Esophagus muscularis mucosa (tissue), 4 donors: Measurements from ENCODE around the gene SYNDIG1. TPM values are rescaled to one million over a fixed set of nuclear protein-coding genes. Genes with fewer than 3 reads are reported as not detected.
A peak's percentile ranks its signal among the peaks of the same experiment; 100 is the strongest.

Experiments used
- DNase-seq: peaks from one replicate; pipeline ENCODE4 v3.0.0-alpha.2; 2017; ENCODE audit errors: extremely low spot score
- H3K27ac ChIP-seq, 4 donors: fragments of 200-600 bp; sonication (generic); replicated peaks in 1 of 4; 1 replicate in 3 of 4; 2 replicates in 1 of 4; pipeline ENCODE4 v1.5.1; 2016 to 2019; ENCODE audit warnings: mild to moderate bottlenecking in 1 of 4
- H3K27me3 ChIP-seq, 4 donors: fragments of 200-600 bp; sonication (generic); one replicate each; pipeline versions ENCODE4 v1.5.1 to v1.6.0; 2016 to 2019
- H3K36me3 ChIP-seq, 4 donors: fragments of 200-600 bp; sonication (generic); one replicate each; pipeline ENCODE4 v1.5.1; 2016 to 2019
- H3K4me1 ChIP-seq, 4 donors: fragments of 200-600 bp; sonication (generic); one replicate each; pipeline ENCODE4 v1.5.1; 2016 to 2019
- H3K4me3 ChIP-seq, 4 donors: fragments of 200-600 bp; sonication (generic); 1 replicate in 2 of 4; 2 replicates in 2 of 4; pipeline ENCODE4 v1.5.1; 2016 to 2019; ENCODE audit warnings: mild to moderate bottlenecking in 4 of 4, moderate library complexity in 1 of 4
- H3K9me3 ChIP-seq, 4 donors: fragments of 200-600 bp; sonication (generic); 1 replicate in 3 of 4; 2 replicates in 1 of 4; pipeline ENCODE4 v1.5.1; 2016 to 2019
- EP300 ChIP-seq: sonication (generic); formaldehyde crosslinking; IDR thresholded peaks from one replicate; pipeline ENCODE4 v1.6.1; 2017; ENCODE audit warnings: antibody characterized with exemption
- POLR2A ChIP-seq: fragments of 450-650 bp; IDR thresholded peaks from one replicate; pipeline ENCODE4 v1.6.1; 2017; ENCODE audit warnings: antibody characterized with exemption, moderate library complexity, mild to moderate bottlenecking, low read depth
- POLR2AphosphoS5 ChIP-seq, 2 donors: sonication (generic); formaldehyde crosslinking; IDR thresholded peaks; one replicate each; pipeline ENCODE4 v1.6.1; 2017; ENCODE audit warnings: antibody characterized with exemption in 2 of 2
- WGBS: methylation state at CpG from one replicate; pipeline ENCODE4 v1.1.5; 2018; 5-methylcytosine and 5-hydroxymethylcytosine counted together
- intact Hi-C: fragments of 100-400 bp; cut with DNase I; formaldehyde crosslinking; loops from one replicate; pipeline ENCODE4 v1.15.1; 2023
- total RNA-seq, 4 donors: library from RNA; depleted of rRNA; stranded (reverse); fragments of >200 nt; gene quantifications; one replicate each; pipeline versions ENCODE4 v1.1.0 to v1.2.1, GENCODE V29; 2016
- TF ChIP-seq, protein P1 (sequence below), 3 experiments: fragments of 200-600 bp in 2 of 3; fragments of 450-650 bp in 1 of 3; sonication (generic) in 2 of 3; IDR thresholded peaks; one replicate each; pipeline ENCODE4 v1.5.1; 2017 to 2019; ENCODE audit warnings: antibody characterized with exemption in 3 of 3, mild to moderate bottlenecking in 2 of 3, moderate library complexity in 1 of 3

The SYNDIG1 gene
- total RNA-seq, 4 donors from 2014 or later, result not detected

DNA sequence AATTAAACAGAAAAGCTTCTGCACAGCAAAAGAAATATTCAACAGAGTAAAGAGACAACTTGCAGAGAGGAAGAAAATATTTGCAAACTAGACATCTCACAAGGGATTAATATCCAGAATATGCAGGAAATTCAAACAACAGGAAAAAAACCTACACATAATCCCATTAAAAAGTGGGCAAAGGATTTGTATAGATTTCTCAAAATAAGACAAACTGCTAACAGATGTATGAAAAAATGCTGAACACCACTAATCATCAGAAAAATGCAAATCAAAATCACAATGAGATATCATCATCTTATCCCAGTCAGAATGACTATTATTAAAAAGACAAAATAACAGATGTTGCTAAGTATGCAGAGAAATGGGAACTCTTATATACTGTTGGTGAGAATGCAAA lies 129.6 kb downstream of the SYNDIG1 start:
- Histone ChIP-seq H3K27me3 (peaks cover 0 to 9% (median 0%) of the 10 kb centered on the region in 4 donors), H3K27ac (no peak overlapping the region), H3K4me3 (no peak overlapping the region), H3K36me3 (no peaks in the 10 kb centered on the region), H3K4me1 (no peaks in the 10 kb centered on the region), H3K9me3 (peaks cover 0 to 15% (median 8%) of the 10 kb centered on the region in 4 donors)
- intact Hi-C loops, result no loop called here
- no peak for DNase-seq
- no peak for TF ChIP-seq POLR2A
- TF ChIP-seq, protein P1, sequence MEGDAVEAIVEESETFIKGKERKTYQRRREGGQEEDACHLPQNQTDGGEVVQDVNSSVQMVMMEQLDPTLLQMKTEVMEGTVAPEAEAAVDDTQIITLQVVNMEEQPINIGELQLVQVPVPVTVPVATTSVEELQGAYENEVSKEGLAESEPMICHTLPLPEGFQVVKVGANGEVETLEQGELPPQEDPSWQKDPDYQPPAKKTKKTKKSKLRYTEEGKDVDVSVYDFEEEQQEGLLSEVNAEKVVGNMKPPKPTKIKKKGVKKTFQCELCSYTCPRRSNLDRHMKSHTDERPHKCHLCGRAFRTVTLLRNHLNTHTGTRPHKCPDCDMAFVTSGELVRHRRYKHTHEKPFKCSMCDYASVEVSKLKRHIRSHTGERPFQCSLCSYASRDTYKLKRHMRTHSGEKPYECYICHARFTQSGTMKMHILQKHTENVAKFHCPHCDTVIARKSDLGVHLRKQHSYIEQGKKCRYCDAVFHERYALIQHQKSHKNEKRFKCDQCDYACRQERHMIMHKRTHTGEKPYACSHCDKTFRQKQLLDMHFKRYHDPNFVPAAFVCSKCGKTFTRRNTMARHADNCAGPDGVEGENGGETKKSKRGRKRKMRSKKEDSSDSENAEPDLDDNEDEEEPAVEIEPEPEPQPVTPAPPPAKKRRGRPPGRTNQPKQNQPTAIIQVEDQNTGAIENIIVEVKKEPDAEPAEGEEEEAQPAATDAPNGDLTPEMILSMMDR (IDR thresholded peaks at IDR 0.05), result no peak
- TF ChIP-seq EP300, result no peak
- no peak for TF ChIP-seq POLR2AphosphoS5 (IDR thresholded peaks at IDR 0.05)

DNA sequence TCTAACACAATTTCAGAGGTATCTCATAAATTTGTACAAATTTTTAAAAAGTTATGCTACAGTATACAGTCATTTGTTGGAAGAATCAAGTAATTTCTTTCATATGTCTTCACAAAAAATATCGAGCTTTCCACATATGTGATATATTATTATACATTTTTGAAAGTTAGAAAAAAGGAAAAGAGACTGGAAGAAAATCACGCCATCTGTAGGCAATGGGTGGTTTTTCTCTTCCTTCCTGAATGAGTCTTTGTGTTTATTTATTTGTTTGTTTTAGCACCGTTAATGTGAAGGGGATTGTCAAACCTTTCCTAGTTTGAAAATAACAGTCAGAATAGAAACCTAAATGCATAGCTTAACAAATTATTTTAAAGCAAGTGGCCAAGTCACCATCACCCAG lies 130.6 kb downstream of the SYNDIG1 start:
- intact Hi-C loops, result no loop called here
- peaks cover 0 to 9% (median 0%) of the 10 kb centered on the region in 4 donors for H3K27me3 ChIP-seq
- no peak overlapping the region for H3K4me3 ChIP-seq
- TF ChIP-seq POLR2AphosphoS5 (IDR thresholded peaks at IDR 0.05), result no peak
- TF ChIP-seq POLR2A, result no peak
- TF ChIP-seq EP300, result no peak
- TF ChIP-seq, protein P1 (IDR thresholded peaks at IDR 0.05), result no peak
- peaks cover 0 to 15% (median 8%) of the 10 kb centered on the region in 4 donors for H3K9me3 ChIP-seq
- H3K27ac ChIP-seq, result no peak overlapping the region
- no peak for DNase-seq
- H3K36me3 ChIP-seq, result no peaks in the 10 kb centered on the region
- WGBS, result 72% methylated on average over 3 of the region's 3 CpGs
- H3K4me1 ChIP-seq, result no peaks in the 10 kb centered on the region

DNA sequence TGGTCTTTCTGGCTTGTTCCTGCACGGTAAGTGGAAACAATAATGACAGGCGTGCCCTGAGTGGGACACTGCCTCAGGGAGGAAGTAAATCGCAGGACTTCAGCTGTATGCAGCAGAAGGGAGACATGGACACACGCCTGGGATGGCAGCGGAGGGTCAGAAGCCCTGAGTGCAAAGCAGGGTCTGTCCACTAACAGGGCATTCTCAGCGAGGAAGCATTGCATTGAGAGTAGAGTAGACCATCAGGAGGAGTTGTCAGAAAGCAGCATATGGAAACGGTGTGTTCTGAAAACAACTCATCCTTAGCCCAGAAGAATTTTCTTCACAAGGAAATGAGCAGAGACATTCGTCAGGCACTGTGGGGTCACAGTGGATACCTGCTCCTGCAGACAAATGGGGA lies 134.0 kb downstream of the SYNDIG1 start:
- Histone ChIP-seq H3K27me3 (no peaks in the 10 kb centered on the region), H3K4me3 (no peak overlapping the region), H3K36me3 (no peaks in the 10 kb centered on the region), H3K4me1 (no peaks in the 10 kb centered on the region), H3K27ac (no peak overlapping the region), H3K9me3 (peaks cover 0 to 15% (median 8%) of the 10 kb centered on the region in 4 donors)
- WGBS, result 80% methylated on average over 8 of the region's 8 CpGs
- DNase-seq, result no peak
- intact Hi-C loops, result no loop called here
- TF ChIP-seq POLR2A, result no peak
- TF ChIP-seq, protein P1 (IDR thresholded peaks at IDR 0.05), result no peak
- TF ChIP-seq EP300, result no peak
- no peak for TF ChIP-seq POLR2AphosphoS5 (IDR thresholded peaks at IDR 0.05)

DNA sequence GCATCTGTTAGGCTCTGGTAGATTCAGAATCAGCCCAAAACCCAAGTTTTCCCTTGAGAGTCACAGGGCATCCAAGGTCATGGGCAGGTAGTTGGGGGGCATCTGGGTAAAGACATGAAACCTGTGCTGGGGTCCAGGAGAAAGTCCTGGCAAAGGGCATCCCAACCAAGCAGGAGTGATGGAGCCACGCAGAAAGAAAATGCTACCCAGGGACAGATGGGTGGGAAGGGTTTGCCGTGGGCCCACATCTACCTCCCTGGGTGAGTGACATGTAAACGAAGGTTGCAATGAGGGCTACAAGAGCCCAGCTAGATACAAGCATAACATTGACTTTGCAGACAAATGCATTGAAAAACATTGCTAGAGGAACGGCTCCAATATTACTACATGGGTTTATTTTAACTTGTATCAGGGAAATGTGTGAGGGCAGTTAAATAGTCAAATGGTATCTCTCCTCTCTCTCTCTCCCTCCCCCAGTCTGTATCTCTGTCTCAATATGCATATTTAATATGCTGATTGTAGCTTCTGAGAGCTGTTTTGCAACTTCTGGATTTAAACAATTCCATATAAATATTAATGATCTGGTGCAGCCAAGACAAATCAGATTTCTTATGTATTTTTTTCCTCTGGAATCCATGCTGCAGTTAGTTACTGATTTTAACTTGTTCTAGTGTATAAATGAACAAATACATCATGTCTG lies 135.7 kb downstream of the SYNDIG1 start:
- Histone ChIP-seq H3K9me3 (peaks cover 0 to 15% (median 6%) of the 10 kb centered on the region in 4 donors), H3K4me1 (no peaks in the 10 kb centered on the region), H3K27me3 (no peaks in the 10 kb centered on the region), H3K27ac (no peak overlapping the region), H3K4me3 (no peak overlapping the region), H3K36me3 (no peaks in the 10 kb centered on the region)
- no peak for TF ChIP-seq POLR2A
- peak; percentile 70 for DNase-seq
- 82% methylated on average over 4 of the region's 4 CpGs for WGBS
- intact Hi-C loops, result no loop called here

DNA sequence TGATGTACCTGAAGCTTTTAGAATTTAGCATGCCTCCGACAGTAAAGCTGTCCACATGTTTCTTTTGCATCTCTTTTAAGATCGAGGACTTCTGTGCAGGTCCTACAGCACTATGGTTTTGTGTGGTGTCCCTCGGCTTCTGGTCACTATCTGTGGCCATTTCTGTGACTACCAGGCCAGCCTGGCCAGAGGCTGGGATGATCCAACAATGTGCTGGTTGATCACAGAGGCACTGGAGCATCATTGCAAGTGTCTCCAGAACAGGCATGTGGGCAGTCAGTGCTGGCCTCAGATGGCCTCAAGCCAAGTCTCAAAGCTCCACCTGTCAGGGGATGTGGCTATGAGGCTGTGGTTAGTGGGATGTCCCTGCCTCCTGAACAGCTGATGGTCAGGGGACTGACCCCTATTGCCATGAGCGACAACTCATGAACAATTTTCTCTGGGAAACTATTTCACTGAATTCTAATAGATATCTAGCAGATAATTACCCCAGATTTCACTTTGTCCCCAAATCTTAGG lies 136.6 kb downstream of the SYNDIG1 start:
- intact Hi-C loops, result no loop called here

More for the DNA sequence above, 136.6 kb downstream of the SYNDIG1 start:
- peak; percentile 70 for DNase-seq
- TF ChIP-seq EP300 (no peak), POLR2AphosphoS5 (IDR thresholded peaks at IDR 0.05) (no peak), POLR2A (no peak)
- TF ChIP-seq, protein P1 (IDR thresholded peaks at IDR 0.05), result no peak
- Histone ChIP-seq H3K27me3 (no peaks in the 10 kb centered on the region), H3K27ac (no peak overlapping the region), H3K9me3 (peaks cover 0 to 7% (median 2%) of the 10 kb centered on the region in 4 donors), H3K36me3 (no peaks in the 10 kb centered on the region), H3K4me3 (no peak overlapping the region), H3K4me1 (no peaks in the 10 kb centered on the region)
- WGBS, result 84% methylated on average over 4 of the region's 4 CpGs
